ENCODE data around the gene PPP1R1C.

Gene PPP1R1C

DNA sequence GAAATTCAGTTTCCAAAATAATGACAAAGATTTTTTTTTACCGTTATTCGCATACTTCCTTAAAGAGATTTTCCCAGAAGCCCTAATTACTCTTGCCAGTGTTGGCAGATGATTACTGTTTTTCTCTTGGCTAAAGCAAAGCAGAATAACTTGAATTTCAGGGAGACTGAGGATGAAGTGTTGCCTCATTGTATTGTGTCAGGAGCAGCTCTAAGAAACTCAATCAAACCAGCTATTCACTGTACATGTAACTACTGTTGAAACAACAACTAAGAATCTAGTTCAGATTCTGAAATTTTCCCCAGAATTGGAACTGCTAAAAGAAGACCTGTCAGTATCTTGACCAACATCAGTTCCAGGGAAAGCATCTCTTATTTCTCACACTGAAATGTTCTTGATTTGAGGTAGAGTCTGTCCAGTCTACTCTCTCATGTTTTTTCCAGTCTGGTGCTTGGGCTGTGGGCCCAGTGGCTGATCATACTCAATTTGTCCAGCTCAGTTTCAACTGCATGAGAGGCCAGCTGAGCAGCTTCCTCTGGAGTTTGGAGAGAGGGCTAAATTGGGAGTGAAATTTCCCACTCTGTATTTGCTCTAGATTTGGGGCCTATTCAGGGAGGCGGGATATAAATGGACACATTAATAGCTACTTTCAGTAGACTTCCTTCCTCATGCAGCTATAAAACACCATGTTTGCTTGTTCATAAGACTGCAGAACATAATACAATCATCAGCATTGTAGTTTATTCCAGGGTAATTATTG, 78.5 kb downstream of the PPP1R1C start:
- no peak for DNase-seq

DNA sequence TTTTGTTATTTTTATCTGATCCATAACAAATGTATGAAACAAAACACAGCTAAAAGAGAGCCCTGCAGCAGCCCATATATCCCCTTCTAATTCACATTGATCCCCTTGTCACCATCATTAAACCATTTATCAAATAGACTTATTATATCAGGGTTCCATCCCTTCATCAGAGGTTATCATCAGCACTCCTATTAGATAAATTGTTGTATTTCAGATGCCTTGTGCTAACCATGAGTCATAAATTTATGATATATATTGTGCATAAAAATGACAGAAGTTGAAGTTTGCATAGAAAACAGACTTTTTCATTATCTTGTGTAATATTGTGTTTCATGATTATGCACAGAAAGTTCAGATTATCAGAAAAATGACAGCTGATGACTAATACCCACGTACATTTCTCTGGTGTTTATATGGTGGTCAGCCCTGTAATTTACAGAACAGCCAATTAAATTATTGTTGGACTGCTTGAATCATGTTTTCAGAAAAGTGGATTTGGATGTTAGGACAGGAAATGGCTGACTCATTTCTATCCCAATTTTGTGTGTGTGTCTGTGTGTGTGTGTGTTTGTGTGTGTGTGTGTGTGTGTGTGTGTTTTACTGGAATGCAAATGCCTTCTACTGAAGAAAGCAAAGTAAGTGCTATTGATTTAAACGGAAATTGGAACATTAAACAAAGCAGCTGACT, 80.9 kb downstream of the PPP1R1C start:
- DNase-seq, result no peak

DNA sequence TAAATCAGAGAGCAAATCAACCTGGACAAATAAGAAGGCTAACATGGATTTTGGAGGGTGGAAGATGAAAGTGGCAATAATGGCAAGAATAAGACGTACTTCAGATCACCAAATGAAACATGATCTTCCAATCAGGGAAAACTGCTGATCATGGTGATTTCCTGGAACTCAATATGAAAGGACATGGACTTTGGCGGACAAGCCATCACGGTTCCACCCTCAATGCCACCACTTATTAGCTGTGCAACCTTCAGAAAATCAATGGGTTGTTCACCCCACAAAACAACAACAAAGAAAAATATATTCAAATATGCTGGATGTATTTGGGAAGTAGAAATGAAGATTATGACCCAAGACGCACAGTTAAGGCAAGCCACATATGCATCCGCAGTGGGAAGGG, 81.7 kb downstream of the PPP1R1C start:
- DNase-seq, result no peak

DNA sequence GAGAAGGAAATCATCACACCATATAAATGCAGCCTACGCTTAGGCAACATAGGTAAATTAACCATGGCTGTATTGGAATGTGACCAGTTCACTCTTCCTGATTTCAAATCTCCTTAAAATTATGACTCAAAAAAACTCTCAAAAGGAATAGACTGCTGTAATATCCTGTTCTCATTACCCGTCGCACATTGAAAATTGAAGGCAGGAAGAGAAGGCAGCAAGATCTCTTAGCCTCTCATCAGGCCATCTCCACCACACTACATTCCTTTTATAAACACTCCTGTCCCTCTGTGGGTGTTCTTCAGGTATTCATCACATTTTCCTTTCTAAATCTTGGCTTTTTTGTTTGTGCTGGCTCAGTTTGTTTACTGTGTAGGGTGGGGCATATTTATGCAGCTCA, 83.2 kb downstream of the PPP1R1C start:
- DNase-seq, result no peak

DNA sequence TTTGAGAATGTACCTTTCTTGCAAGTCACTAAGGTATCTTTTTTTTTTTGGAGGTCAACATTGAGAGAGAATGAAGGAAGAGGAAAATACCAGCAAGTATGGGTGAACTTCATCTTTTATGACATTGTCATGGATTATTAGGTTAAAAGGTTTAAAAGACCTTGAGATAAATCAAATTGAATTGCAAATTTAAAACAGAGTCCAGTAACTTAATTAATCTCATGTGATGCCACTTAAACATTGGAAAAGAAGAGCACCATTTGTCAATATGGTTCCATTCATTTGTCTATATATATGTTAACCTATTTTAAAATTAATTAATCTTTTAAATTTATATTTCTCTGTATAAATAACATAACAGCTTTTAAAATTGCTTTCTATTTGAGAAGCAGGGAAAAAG, 83.8 kb downstream of the PPP1R1C start:
- DNase-seq, result no peak

DNA sequence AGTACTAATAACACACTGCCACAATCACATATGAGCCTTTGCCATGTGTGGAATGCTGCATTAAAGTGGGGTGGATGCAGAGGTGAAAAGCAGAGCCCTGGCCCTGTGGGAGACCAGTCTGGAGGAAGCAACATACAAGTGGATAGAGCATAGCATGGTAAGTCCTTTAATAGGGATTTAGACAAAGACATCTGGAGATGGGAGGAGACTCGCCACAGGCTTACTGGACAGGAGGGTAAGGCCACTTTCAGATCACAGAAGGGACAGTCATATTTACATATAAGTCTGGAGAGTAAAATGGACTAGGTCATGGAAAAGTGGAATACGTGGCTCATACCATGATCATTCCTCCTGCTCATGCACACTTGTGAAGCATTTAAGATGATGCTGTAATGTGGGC, 84.3 kb downstream of the PPP1R1C start:
- DNase-seq, result no peak

DNA sequence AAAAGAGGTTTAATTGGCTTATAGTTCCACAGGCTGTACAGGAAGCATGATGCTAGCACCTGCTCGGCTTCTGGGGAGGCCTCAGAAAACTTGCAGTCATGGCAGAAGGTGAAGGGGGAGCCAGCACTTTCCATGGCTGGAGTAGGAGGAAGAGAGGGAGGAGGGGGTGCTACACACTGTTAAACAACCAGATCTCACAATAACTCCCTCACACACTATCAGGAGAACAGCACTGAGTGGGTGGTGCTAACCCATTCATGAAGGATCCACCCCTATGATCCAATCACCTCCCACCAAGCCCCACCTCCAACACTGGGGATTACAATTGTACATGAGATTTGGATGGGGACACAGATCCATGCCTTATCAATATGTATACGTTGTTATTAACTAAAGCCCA, 85.1 kb downstream of the PPP1R1C start:
- no peak for DNase-seq

DNA sequence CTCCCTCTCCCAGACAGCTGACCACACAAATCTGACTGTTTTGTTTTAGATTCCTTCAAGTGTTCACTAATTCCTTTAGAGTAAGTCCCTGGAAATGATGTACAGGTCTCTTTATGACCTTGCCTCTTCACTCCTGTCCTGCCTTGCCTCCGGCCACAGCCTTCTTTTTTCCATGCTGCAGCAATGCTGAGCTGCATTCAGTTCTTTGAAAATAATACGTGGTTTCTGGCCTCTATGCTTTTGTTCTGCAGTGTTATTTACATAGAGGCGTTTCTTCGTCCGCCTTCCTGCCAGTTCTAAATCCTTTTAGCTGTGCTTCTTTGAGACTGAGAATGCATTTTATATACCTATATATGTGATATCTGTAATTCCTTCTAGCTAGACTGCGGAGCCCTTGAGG, 87.2 kb downstream of the PPP1R1C start:
- no peak for DNase-seq

DNA sequence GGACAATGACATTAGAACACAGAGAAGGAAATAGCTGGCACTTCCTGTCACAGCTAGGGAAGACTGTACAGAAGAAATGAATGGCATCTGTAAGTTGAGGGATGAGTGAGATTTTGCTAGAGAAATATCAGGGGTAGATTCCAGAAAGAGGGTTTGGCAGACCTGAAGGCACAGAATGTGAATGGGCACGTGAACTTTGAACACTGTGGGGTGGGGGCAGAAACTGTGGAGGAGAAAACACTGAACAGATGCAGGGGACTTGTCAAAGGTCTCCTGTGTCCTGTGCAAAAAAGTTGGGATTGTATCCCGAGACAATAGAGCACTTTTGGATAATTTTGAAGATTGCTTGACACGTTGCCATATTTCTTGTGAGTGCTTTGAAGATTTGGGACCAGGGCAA, 88.0 kb downstream of the PPP1R1C start:
- no peak for DNase-seq

DNA sequence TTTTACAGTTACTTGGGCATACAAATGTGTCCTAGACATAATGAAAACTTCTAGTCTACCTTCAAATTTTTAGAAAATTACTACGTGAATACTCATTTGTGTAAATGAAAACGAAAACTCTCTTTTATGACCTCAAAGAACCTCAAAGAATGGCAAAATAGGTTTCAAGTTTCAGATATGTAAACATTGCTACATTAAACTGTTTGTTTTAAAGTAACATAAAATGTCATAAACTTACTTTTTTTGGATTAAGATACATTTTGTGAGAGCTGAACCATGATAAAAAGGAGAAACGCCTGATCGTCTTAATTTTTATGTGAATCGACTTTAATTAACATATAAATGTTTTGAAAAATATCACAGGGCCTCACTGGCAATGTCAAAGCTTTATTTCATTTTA, 91.4 kb downstream of the PPP1R1C start:
- DNase-seq, result no peak

DNA sequence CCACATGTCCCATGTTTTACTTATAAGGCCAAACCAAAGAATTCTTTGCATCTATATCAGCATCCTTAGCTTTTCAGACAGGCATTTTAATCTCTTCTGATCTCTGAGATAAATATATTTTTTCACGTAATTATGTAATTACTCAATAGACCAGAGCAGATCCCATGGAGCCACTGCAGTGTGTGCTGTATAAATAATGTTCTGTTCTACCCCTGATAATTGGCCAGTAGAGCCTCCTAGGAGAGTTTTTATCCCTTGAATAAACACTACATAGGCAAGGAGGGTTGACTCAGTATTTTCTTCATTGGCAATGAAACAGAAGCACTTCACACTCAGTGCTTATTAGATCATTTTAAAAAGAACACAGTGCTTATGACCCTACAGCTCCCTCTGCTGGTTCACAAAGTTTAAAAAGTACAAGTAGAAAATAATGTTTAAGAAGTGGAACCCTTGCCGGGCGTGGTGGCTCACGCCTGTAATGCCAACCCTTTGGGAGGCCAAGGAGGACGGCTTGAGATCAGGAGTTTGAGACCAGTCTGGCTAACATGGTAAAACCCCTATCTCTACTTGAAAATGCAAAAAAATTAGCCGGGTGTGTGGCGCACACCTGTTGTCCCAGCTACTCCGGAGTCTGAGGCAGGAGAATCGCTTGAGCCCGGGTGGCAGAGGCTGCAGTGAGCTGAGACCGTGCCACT, 91.9 kb downstream of the PPP1R1C start:
- DNase-seq, result no peak

DNA sequence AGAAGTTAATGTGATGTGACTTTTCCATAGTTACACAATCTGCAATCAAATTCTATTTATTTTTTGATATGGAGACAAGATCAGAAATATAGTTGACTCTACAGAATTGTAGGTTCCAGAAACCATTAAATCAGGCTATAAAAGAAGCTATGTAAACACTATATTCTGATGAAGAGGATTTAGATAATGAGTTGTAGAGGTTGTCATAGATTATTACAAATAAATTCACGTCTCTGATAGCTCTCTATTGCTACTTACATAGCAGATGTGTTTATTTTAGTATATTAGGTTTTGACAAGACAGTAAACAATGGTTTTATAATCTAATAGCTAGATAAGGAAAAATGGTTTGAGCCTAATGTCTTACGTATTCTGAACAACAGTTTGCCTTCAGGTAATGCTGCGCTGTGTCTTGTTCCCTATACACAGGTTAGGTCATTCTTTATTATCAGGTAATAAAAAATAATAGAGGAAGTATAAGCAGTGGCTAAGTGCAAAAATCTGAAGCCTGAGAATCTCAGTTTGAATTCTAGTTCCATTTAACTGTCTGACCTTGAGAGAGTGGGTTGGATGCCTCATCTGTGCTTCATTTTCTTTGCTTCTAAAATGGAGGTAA, 93.4 kb downstream of the PPP1R1C start:
- no peak for DNase-seq

DNA sequence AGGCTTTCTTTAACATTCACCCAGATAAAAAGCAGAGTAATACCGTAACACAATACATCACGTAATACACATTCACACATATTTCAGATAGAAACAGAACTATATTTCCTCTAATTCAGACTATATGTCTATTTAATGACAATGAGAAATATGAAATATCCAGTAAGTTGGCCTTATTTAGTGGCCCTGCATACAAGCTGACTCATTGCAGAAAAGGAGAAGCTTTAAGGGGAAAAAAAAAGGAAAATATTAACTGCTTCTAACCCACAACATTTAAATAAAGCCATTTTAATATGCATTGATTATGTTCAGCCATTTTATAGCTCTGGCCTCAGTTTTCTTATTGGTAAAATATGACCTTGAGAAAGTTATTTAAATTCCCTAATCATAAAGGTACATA, 94.8 kb downstream of the PPP1R1C start:
- no peak for DNase-seq

DNA sequence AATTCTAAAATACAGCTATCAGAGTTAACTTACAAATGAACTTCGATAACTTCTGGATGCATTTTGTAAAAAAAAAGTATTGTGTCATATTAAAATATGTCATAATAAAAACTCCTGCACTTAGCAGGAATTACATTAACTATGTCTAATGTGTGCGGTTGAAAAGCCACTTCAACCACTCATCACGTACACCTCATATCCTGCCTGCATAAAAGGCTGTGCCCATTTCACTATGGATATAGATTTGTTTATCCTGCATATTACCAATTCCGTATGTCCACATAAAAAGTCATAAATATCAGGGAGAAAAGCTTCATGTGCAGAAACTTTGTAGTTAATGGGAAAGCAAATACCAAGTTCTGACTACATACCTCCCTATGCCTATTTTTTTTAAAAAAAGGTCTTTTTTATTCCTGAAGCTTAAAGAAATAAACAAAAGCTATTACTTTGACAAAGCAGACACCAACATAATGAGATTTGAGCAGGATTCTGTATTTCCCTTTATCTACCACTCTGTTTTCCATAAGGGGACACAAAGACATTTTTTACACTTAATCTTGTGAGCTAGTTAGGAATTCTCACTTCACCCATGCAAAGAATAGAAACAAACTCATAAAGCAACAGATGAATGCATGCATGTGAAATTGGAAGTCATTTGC, 96.1 kb downstream of the PPP1R1C start:
- no peak for DNase-seq

DNA sequence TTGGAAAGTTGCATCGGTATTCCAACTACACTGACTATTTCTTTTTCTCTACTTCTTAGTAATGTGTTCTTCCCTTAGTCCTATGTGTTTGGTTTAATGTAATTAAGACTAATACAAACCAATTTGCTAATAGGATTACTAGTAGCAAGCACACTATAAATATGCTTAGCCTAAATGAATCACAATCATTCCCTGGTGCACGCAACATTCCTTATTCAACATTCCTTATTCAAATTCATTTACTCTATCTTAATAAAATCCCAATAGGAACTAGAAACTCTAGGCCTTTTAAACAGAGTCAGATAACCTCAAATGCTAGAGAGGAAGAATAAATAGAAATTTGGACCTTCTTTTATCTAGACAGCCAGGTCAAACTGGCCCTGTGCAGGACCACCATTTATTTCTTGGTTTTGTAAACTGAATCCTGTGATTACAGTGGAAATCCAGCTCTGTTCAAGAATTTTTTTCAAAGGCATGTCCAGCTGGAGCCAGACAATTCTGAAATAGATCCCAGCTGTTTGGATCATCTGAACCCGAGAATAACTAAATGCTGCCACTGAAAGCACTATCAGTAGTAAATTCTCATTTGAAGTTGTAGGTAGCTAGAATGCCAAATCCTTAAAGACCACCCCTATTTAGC, 103.1 kb downstream of the PPP1R1C start:
- no peak for DNase-seq

DNA sequence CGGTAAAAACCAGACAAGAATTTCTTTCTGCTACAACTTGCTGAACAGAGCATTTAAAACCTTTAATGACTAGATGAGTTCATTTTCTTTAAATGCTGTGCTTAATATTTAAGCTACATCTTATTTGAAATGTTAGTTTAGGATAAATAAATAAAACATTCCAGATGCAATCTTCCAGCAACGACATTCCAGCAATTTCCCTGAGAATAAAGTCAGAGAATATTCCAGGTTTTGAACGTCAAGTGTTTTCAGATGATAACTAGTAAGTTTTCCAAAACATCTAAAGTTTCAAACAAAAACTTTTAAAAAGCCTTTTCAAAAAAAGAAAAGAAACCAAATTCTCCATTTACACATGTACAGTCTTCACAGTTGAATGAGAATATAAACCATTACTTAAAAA, 104.8 kb downstream of the PPP1R1C start:
- no peak for DNase-seq

DNA sequence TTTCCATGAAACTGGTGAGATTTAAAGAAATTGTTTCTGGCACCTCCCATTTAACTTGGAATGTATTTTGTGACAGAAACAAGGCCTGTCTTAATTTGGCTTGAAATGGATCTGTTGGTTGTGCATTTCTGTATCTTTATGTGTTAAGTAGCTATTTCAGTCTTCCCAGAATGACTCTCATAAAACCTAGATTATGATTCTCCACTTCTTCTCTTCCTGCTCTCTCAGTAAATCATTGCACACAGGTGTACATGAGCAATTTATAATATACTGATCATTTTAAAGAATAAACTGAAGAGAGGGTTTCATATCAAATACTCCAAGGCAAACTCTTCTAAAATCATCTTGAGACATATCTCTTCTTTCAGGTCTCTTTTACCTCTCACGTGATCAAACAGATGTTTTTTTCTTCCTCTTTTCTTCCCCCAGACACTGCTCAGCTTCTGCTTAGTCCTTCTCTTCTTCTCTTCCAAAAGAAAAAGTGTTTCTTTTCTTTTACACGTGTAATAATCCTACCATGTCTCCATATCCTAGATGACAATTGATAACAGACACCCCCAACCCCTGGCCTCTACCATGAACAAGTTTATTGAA, 112.0 kb downstream of the PPP1R1C start:
- no peak for DNase-seq

DNA sequence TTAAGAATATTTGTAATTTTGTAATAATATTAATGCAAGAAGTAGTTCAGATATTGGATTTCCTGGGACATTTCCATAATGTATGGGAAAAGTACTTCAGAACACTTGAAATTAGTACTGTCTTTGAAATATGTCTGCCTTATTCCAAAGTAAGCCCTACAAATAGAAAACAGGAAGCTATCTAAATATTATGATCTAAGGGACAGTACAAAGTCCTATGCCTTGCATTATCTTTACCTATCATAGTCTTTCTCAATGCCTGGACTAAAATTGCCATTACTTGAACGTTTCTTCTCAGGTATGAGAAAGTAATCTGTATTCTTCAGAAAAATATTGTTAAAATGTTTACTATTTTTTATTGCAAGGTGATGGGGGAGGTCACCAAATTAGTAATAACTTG, 113.0 kb downstream of the PPP1R1C start:
- no peak for DNase-seq

DNA sequence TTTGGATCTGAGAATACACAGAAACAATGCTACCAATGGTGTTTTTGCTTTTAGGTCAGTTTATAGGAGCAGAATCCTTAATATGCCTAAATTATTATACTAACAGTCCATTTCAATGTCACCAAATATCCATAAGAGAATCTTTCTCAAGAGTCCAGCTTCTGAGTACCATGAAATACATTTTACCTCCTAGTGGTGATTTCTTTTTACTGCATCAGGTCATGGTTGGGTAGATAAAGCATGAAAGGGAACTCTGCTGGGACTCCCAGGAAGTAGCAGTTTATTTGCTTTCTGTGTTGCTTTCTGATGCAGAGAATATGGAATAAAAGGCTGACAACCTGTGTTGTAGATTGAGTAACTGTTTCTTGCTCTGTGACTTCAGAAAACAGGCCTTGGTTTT, 115.6 kb downstream of the PPP1R1C start:
- DNase-seq, result no peak

DNA sequence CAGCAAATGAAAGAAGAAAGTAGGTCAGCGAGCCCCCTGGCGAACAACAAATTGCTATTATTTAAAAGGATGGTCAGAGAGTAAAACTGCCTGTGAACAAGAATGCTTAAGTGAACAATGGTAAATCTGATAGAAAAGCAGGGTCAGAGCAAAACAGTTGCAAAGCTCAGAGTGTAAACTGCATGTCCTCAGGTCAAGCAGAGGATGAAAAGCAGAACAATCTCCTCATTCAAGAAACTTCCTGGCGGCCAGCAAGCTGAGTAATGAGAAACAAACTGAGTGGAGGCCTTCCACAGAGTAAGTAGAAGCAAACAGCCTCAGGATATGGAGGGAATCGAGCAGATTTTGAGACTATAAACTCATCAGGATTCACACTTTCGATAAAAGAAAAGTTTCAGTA, 117.9 kb downstream of the PPP1R1C start:
- DNase-seq, result no peak

DNA sequence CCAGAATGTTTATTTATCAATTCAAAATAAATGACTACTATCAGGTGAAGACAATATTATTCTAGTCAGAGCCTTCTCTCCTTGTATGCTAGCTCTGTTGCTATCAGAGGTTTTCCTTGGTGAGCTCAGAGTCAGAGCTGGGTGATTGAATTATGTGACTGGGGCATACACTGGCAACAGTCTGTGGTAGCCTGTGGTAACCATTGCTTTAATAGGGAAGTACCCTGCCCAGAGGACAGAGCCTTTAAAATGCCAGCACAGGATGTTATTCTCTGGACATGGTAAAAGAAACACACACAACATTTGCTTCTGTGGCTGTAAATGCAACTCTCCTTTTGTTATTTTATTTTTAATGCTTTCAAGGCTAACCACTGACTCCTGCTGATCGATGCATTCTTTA, 124.7 kb downstream of the PPP1R1C start:
- no peak for DNase-seq

DNA sequence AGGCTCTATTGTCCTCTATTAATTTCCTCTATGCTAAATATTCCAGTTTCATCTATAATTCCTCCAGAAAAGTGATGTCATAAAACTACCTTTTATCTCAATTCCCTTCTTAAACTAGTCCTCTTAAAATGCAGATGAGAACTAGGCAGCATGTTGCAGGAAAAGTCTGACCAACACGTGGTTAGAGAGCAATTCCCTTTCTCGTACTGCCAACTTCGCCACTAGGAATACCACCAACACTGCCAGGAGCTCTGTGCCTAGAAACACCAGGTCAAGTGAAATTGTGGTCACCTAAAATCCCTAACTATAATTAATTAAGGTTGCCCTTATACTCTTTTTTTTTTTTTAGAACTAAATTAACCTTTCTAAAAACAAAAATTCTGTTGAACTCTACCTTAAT, 127.7 kb downstream of the PPP1R1C start:
- no peak for DNase-seq
